C4-2B (cell line): ENCODE results near the gene ITPR2.

Experiments
- H3K27ac ChIP-seq: fragments of 450-650 bp; 2 replicates; pipeline ENCODE4 v1.5.1; 2017
- CTCF ChIP-seq: fragments of 450-650 bp; conservative IDR thresholded peaks from 2 replicates; pipeline ENCODE4 v1.5.1; 2017; ENCODE audit warnings: mild to moderate bottlenecking
- ZFX ChIP-seq: fragments of 450-650 bp; IDR thresholded peaks from 2 replicates; pipeline ENCODE4 v1.6.1; 2017

Gene ITPR2

DNA sequence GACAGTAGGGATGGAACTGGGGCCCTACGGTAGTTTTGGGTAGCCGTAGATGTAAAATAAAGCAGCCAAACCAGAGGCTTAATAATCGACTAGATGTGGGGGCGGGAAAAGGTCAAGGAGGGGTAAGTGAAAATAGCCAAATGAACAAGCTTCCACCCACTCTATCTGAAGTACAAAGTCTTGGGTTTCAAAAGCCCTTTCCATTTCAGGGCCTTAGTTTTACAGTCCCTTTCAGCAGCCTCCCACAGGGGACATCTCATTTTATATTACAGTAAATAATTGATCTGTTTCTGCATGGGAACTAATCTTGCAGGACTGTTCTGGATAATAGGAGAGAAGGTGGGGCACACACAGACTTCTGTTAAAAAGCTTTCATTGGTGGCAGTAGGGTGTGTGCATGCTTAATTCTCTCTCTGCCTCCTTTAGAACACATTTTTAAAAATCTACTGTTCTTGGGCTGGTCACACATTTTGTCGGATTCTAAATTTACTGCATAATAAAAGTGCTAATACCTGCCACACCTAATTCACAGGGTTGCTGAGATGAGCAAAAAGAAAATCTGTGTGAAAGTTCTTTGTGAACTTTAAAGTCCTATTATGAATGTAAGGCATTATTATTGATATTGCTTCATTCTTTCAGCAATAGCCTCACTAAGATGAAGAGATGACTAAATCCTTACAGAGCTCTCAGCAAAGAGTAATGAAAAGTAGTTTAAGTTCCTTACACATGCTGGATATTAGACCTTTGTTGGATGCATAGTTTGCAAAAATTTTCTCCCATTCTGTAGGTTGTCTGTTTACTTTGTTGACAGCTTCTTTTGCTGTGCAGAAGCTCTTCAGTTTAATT, 104.6 kb downstream of the ITPR2 start:
- no peak overlapping the region for H3K27ac ChIP-seq
- no peak for TF ChIP-seq ZFX
- TF ChIP-seq CTCF: no peak

GRCh38 chr12:26727482-26728204, 105.4 kb downstream of the ITPR2 start:
- TF ChIP-seq CTCF (no peak), ZFX (no peak)
- no peak overlapping the region for H3K27ac ChIP-seq

- H3K27ac ChIP-seq: no peak overlapping the region
- no peak for TF ChIP-seq CTCF
- no peak for TF ChIP-seq ZFX
Observed at GRCh38 chr12:26726956-26727355, 106.0 kb downstream of the ITPR2 start.

DNA sequence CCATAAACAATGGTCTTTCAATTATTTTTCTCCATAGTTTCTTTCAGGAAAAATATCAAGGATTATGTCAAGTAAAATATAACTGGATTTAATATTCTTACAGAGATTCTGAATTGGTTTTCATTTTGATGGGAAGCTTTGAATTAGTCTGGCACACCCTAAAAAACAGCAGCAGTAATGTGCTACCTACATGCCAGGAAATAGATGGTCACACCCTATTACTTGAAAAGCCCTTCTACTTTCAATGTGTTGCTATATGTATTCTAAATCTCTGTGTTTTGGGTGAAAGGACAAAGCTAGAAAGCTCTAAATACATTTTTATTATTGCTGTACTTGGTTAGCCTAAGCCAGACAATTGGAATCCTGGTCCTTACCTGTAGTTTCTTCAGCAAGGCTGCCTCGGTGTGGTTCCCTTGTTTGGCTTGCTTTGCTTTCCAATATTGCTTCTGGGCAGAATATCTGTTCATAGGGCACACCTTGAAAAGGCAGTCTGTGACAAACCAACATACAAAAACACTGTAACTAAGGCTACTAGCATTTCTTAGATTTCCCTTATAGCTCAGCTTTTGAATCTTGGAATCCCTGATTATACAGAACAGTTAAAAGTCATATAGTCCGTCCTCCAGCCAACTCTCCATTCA, 107.6 kb downstream of the ITPR2 start:
- no peak for TF ChIP-seq ZFX
- H3K27ac ChIP-seq: no peak overlapping the region

DNA sequence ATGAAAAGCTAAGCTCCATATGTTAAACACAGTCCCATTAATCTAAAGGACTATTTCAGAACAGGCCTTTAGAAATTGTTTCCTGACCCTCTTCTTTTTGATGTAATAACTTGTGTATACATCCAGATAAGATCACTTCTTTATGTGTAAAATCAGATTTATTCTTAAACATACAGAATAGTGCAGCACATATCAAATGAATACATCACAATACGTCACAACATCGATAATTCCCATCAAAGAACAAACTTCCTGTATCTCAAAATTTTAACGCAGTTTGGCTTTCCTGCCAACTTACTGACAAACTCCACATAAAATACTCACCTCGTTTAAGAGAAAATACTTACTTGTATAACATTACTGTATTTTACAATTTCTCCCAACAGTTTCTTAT, 108.7 kb downstream of the ITPR2 start:
- no peak overlapping the region for H3K27ac ChIP-seq
- TF ChIP-seq ZFX (no peak), CTCF (no peak)

DNA sequence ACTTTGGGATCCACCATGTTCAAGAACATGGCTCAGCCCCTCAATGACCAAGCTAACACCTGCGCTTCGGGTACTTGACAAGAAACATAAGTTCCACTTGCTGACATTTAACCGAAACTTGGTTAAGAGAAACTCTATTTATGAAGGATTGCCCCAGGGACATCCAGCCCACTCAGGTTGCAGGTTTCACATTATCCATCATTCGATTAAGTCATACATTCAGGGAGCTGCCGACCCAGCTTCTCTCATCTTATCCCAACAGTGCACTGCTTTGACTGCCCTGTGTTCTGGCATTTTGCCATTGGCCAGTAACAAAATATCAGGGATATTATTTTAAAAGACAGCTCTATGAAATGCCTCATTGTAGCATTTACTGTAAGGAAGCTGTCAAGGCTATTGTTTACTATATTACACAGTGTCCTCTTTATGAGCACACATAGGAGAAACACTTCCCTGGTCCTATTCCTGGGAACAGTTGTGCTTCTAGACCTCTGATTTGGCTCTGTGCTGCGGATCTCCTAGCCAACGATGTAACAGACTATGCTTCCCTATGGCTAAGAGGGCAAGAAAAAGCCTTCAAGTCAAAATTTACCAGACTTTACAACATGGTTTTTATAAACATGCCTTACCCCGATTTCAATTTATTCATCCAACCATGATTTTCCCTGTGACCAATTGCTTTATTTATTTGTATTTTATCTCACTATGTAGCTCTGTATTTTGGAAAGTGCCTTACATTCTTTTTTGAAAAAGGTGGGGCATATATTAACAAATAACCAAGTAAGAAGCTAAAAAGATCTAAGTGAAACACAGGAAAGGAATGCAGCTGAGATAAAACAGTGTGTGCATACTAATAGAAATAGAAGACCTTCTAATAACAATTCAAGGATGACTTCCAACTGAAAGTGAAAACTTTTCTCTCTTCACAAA, 109.3 kb downstream of the ITPR2 start:
- TF ChIP-seq ZFX (no peak), CTCF (no peak)
- no peak overlapping the region for H3K27ac ChIP-seq

GRCh38 chr12:26721800-26722199, 111.2 kb downstream of the ITPR2 start:
- TF ChIP-seq CTCF: no peak
- H3K27ac ChIP-seq: no peak overlapping the region
